ENCODE results near the gene TK1. TPM values are rescaled to one million over a fixed set of nuclear protein-coding genes. Genes with fewer than 3 reads are reported as not detected.

TK1 gene
- total and polyA plus RNA-seq, 7 donors: 0.83 to 74.6 (median 6.9) TPM

DNA sequence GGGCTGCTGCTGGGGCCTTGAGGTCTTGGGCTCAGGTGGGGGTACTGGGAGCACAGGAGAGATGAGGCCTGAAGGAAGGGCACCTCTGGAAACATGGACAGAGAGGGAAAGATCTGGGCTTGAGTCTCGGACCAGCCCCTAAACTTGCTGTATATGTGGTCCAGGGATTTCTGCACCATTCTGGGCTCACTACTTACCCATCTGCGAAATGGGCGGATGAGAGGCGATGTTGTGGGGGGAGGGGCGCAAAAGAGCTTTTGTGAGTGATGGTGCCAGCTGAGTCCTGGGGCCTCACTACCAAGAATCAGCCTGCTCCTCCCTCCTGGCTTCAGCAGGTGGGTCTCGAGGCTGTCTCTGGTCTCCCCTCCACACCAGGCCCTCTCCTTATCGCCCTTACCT lies 40.4 kb downstream of the TK1 start:
- Histone ChIP-seq H3K4me3 (no peak overlapping the region), H3K27me3 (peaks cover 0 to 13% (median under 1%) of the 10 kb centered on the region in 3 donors), H3K27ac (no peak overlapping the region), H3K9me3 (no peaks in the 10 kb centered on the region), H3K36me3 (no peaks in the 10 kb centered on the region), H3K4me1 (peaks cover 0 to 25% (median 21%) of the 10 kb centered on the region in 4 donors)
- 90 to 93% methylated on average over 7 of the region's 7 CpGs for WGBS, 2 donors
- DNase-seq: no peak
- intact Hi-C loops (cut with DNase I): no loop called here
- no peak for TF ChIP-seq EP300 (IDR thresholded peaks at IDR 0.05)
- no peak for TF ChIP-seq POLR2A (IDR thresholded peaks at IDR 0.05)
- TF ChIP-seq POLR2AphosphoS5 (IDR thresholded peaks at IDR 0.05): no peak
- TF ChIP-seq, protein P1, sequence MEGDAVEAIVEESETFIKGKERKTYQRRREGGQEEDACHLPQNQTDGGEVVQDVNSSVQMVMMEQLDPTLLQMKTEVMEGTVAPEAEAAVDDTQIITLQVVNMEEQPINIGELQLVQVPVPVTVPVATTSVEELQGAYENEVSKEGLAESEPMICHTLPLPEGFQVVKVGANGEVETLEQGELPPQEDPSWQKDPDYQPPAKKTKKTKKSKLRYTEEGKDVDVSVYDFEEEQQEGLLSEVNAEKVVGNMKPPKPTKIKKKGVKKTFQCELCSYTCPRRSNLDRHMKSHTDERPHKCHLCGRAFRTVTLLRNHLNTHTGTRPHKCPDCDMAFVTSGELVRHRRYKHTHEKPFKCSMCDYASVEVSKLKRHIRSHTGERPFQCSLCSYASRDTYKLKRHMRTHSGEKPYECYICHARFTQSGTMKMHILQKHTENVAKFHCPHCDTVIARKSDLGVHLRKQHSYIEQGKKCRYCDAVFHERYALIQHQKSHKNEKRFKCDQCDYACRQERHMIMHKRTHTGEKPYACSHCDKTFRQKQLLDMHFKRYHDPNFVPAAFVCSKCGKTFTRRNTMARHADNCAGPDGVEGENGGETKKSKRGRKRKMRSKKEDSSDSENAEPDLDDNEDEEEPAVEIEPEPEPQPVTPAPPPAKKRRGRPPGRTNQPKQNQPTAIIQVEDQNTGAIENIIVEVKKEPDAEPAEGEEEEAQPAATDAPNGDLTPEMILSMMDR (IDR thresholded peaks at IDR 0.05): no peak

DNA sequence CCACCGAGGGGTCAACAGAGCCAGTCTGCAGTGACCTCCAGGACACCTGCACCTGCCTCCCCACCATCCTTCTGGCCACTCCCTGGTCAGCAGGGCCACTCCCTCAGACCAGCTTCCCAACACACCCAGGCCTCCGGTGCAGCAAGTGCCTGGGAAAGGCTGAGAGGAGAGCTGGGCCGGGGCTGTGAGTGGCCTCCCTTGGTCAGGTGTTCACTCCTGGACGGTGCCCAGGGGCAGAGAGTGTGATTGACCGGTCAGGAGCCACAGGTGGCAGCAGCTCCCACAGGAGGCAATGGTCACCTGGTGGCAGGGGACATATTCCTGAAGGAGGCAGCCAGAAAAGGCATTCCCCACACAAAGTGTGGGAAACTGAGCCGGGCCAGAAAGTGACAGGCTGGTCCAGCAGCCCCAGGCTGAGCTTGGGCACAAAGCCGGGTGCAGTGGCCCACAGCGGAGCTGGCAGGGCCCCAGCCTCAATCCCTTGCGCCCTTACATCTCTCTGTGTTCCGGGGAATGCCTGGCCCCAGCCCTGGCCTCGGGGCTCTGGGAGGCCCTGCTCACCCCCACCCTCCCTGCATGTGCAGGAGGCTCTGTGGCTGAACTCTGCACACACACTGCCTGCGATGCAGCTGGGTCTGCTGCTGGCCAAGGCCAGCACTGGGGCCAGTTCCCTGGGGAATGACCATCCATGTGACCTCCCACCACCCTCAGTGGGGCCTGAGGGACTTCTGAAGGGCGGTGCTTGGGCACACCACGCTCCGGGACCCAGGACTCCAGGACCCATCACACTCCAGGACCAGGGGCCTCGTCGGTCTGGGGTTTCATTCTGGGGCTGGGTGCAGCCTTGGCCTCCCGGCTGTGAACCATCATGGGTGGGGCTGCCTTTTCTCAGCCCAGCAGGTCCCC lies 41.9 kb downstream of the TK1 start:
- TF ChIP-seq EP300 (IDR thresholded peaks at IDR 0.05) (no peak), POLR2AphosphoS5 (IDR thresholded peaks at IDR 0.05) (peak in 2 of 4 donors; percentile 26 to 30)
- no peak overlapping the region for H3K4me3 ChIP-seq
- no peaks in the 10 kb centered on the region for H3K36me3 ChIP-seq
- H3K27ac ChIP-seq: peak overlapping the region; percentile 46 to 62 (median 56)
- intact Hi-C loops (cut with DNase I): no loop called here
- H3K4me1 ChIP-seq: peaks cover 0 to 37% (median 30%) of the 10 kb centered on the region in 4 donors
- peak; percentile 80 for DNase-seq
- WGBS, 2 donors: 23 to 60% methylated on average over 18 of the region's 18 CpGs
- no peaks in the 10 kb centered on the region for H3K9me3 ChIP-seq
- peaks cover 0 to 25% (median 12%) of the 10 kb centered on the region in 3 donors for H3K27me3 ChIP-seq

DNA sequence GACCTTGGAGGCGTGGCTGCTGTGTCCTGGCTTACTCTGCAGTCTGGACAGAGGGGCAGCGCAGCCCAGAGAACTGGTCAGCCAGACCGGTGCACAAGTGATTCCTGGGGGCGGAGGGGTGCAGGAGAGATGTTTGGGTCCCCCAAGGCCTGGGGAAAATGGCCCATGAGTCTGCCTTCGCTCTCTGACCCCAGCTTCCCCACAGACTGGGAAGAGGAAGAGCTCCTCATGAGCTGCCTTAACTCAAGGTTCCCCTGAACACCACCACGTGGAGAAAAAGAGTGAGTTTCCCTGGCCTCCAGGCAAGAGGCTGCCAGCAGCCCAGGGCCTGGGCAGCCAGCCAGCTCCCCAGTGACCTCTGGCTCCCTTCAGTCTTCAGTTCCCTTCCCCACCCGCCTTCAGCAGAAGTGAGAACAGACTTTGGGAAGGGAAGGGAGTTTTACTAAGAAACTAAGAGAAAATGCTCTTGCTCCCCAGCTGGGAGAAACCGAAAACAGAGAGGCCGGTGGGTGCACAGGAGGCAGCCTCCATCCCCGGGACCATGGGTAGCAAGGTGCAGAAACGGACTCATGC lies 42.6 kb downstream of the TK1 start:
- no peaks in the 10 kb centered on the region for H3K9me3 ChIP-seq
- peak overlapping the region; percentile 46 to 62 (median 56) for H3K27ac ChIP-seq
- no peak overlapping the region for H3K4me3 ChIP-seq
- DNase-seq: peak; percentile 91
- peak in 1 of 4 donors; percentile 20 for TF ChIP-seq POLR2AphosphoS5 (IDR thresholded peaks at IDR 0.05)
- no peak for TF ChIP-seq POLR2A (IDR thresholded peaks at IDR 0.05)
- no peaks in the 10 kb centered on the region for H3K36me3 ChIP-seq
- H3K4me1 ChIP-seq: peaks cover 0 to 37% (median 31%) of the 10 kb centered on the region in 4 donors
- 27 to 49% methylated on average over 11 of the region's 11 CpGs for WGBS, 2 donors
- H3K27me3 ChIP-seq: peaks cover 0 to 25% (median 12%) of the 10 kb centered on the region in 3 donors
- intact Hi-C loops (cut with DNase I): no loop called here

DNA sequence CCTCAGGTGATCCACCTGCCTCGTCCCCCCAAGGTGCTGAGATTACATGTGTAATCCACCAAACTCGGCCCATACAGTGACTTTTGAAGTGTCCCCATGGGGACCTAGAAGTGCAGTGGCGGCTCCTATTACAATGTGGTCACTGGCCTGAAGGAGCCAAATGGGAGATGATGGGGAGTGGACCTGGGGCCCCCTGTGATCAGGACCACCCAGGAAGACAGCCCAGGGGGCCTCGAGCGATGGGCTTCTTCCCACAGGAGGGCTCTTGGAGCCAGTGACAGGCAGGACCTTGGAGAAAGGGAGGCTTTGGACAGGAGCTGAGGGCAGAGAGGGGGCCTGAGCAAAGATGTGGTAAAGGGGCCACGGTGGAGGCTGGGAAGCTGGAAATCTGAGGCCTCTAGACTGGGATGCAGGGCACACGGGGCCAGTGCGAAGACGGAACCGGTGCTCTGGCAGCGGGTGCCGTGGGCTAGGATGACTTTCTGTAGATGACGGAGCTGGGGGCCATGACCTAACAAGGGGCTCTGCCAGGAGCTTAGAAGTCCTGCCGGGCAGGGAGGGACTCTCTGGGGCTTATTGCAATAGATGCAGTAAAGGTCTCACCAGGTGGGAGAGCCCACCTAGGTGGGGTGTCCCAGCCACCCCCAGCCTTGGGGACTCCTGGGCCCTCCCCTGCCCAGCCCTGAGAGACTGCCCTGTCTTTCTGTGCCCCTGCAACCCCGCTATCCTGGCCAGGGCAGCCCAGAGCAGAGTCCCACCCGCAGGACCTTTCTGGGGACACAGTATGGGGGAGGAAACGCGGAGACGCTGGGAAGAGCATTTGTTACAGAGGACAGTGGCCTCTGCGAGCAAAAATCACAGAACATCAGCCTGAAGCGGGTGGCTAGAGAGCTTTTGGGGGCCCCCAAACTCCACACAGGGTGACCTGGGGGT lies 43.4 kb downstream of the TK1 start:
- H3K27me3 ChIP-seq: peaks cover 0 to 25% (median 12%) of the 10 kb centered on the region in 3 donors
- no peak for DNase-seq
- H3K4me1 ChIP-seq: peaks cover 0 to 37% (median 31%) of the 10 kb centered on the region in 4 donors
- peak overlapping the region; percentile 46 to 62 (median 56) for H3K27ac ChIP-seq
- 86 to 91% methylated on average over 21 of the region's 21 CpGs for WGBS, 2 donors
- intact Hi-C loops (cut with DNase I): no loop called here
- H3K36me3 ChIP-seq: no peaks in the 10 kb centered on the region
- no peaks in the 10 kb centered on the region for H3K9me3 ChIP-seq
- H3K4me3 ChIP-seq: no peak overlapping the region
- no peak for TF ChIP-seq POLR2AphosphoS5 (IDR thresholded peaks at IDR 0.05)
- no peak for TF ChIP-seq EP300 (IDR thresholded peaks at IDR 0.05)
- TF ChIP-seq POLR2A (IDR thresholded peaks at IDR 0.05): no peak
- TF ChIP-seq, protein P1 (IDR thresholded peaks at IDR 0.05): no peak

DNA sequence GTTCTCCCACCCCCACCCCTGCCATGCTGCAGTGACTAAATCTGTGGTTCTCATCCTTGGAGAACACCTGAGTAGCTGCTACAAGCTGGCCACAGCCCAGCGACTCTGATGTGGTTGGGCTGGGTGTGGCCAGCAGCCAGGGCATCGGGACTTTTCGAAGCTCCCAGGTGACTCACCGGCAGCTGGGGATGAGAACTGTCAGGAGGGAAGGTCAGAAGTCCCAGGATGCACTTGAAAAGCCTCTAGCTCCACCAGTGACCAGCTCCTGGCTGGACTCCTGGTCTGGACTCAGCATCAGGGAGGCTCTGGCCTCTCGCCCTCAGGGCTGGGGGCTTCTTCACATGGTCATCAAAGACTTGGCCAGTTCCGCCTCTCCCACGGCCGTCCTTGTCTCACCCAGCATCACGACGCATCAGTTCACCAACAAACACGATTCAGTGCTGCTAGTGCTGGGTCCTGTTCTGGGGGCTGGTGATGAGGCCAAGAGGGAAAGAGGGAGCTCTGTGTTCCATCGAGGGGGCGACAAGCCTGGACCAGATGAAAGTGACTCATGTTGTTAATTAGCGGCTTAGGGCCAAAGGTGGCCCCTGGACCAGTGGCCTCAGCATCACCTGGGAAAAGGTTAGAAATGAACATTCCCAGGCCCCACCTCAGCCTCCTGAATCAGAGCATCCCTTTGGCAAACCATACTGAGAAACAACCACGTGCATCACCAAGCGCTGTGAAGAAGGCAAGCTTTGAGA lies 44.6 kb downstream of the TK1 start:
- WGBS, 2 donors: 37 to 72% methylated on average over 16 of the region's 16 CpGs
- no peaks in the 10 kb centered on the region for H3K9me3 ChIP-seq
- DNase-seq: no peak
- H3K36me3 ChIP-seq: no peaks in the 10 kb centered on the region
- no peak overlapping the region for H3K4me3 ChIP-seq
- intact Hi-C loops (cut with DNase I): no loop called here
- H3K27me3 ChIP-seq: peaks cover 0 to 25% (median 12%) of the 10 kb centered on the region in 3 donors
- H3K4me1 ChIP-seq: peaks cover 0 to 37% (median 31%) of the 10 kb centered on the region in 4 donors
- no peak overlapping the region for H3K27ac ChIP-seq
- TF ChIP-seq EP300 (IDR thresholded peaks at IDR 0.05): no peak
- no peak for TF ChIP-seq POLR2AphosphoS5 (IDR thresholded peaks at IDR 0.05)
- TF ChIP-seq, protein P1 (IDR thresholded peaks at IDR 0.05): no peak
- TF ChIP-seq POLR2A (IDR thresholded peaks at IDR 0.05): no peak
